Mammary epithelial cell (primary cell): ENCODE data around the gene FCHSD2.

ENCODE experiments used
- EZH2 ChIP-seq: IDR thresholded peaks from 2 replicates; pipeline ENCODE4 v1.6.1; 2012; ENCODE audit warnings: low read length, inconsistent platforms, borderline replicate concordance
- TF ChIP-seq, protein P1 (sequence below), 2 donors: IDR thresholded peaks in 1 of 2; conservative IDR thresholded peaks in 1 of 2; 2 replicates each; pipeline ENCODE4 v1.5.1; 2011 to 2012; ENCODE audit warnings: inconsistent platforms in 2 of 2, low read length in 2 of 2, mild to moderate bottlenecking in 2 of 2, control low read depth in 1 of 2, low read depth in 1 of 2; ENCODE audit not compliant: insufficient read depth in 1 of 2; ENCODE audit errors: extremely low read depth in 1 of 2

DNA sequence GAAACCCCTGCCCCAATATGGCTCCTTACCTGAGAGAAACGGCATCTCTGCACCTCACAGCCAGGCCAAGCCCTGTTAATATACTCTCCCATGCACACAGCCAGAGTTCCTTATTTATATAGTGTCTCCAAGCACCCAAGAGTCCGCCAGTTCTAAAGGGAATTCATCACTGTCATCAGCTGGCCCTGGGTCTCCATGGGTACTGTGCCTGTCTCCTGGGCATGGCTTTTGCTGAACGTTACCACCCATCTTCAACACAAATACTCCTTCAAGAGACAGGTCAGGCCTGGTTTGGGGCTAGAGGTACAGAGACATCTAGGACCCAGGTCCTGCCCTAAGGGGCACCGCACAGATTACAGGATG, 329.5 kb downstream of the FCHSD2 start:
- TF ChIP-seq, protein P1, sequence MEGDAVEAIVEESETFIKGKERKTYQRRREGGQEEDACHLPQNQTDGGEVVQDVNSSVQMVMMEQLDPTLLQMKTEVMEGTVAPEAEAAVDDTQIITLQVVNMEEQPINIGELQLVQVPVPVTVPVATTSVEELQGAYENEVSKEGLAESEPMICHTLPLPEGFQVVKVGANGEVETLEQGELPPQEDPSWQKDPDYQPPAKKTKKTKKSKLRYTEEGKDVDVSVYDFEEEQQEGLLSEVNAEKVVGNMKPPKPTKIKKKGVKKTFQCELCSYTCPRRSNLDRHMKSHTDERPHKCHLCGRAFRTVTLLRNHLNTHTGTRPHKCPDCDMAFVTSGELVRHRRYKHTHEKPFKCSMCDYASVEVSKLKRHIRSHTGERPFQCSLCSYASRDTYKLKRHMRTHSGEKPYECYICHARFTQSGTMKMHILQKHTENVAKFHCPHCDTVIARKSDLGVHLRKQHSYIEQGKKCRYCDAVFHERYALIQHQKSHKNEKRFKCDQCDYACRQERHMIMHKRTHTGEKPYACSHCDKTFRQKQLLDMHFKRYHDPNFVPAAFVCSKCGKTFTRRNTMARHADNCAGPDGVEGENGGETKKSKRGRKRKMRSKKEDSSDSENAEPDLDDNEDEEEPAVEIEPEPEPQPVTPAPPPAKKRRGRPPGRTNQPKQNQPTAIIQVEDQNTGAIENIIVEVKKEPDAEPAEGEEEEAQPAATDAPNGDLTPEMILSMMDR (conservative IDR thresholded peaks at IDR 0.05 in 1 of 2, IDR thresholded peaks at IDR 0.05 in 1 of 2; ENCODE audit: extremely low read depth in 1 of 2, insufficient read depth in 1 of 2, low read depth in 1 of 2, low read length in 2 of 2), result no peak
- TF ChIP-seq EZH2, result no peak
